RKO (cell line): Measurements from ENCODE around the gene TMEM54.
A peak's percentile ranks its signal among the peaks of the same experiment; 100 is the strongest.

ENCODE experiments used
- DNase-seq: peaks from one replicate; pipeline ENCODE4 v3.0.0-alpha.2; 2016; ENCODE audit warnings: low spot score

The TMEM54 gene

GRCh38 chr1:32900956-32901822 is at the start of gene TMEM54:
TMEM54 (minus strand) TSS chr1:32901389; CDS start chr1:32901238, 151 bp downstream.
- peak; percentile 40 for DNase-seq

GRCh38 chr1:32949519-32949918 is 48.3 kb upstream of the TMEM54 start:
- DNase-seq, result no peak

GRCh38 chr1:32948905-32949304 is 47.7 kb upstream of the TMEM54 start:
- no peak for DNase-seq

- DNase-seq, result no peak
These were observed 47.2 kb upstream of the TMEM54 start for GRCh38 chr1:32948390-32948722.

- no peak for DNase-seq
These were observed 46.6 kb upstream of the TMEM54 start for GRCh38 chr1:32947669-32948389.

- DNase-seq, result no peak
These were observed 45.2 kb upstream of the TMEM54 start for GRCh38 chr1:32946413-32946812.

GRCh38 chr1:32944180-32944579 is 43.0 kb upstream of the TMEM54 start:
- no peak for DNase-seq

GRCh38 chr1:32939655-32940371 is 38.6 kb upstream of the TMEM54 start:
- no peak for DNase-seq

- DNase-seq, result no peak
These were observed 35.9 kb upstream of the TMEM54 start for GRCh38 chr1:32937061-32937460.

GRCh38 chr1:32934535-32934934 is 33.3 kb upstream of the TMEM54 start:
- no peak for DNase-seq

- no peak for DNase-seq
These were observed 32.6 kb upstream of the TMEM54 start for GRCh38 chr1:32933742-32934322.

- DNase-seq, result no peak
These were observed 30.6 kb upstream of the TMEM54 start for GRCh38 chr1:32931760-32932159.

- no peak for DNase-seq
These were observed 28.2 kb upstream of the TMEM54 start for GRCh38 chr1:32929366-32929765.

- DNase-seq, result no peak
These were observed 27.5 kb upstream of the TMEM54 start for GRCh38 chr1:32928715-32929114.

- no peak for DNase-seq
These were observed 27.1 kb upstream of the TMEM54 start for GRCh38 chr1:32928285-32928684.

- DNase-seq, result no peak
These were observed 26.3 kb upstream of the TMEM54 start for GRCh38 chr1:32927441-32927840.

GRCh38 chr1:32926562-32926961 is 25.4 kb upstream of the TMEM54 start:
- DNase-seq, result no peak

- DNase-seq, result no peak
These were observed 24.4 kb upstream of the TMEM54 start for GRCh38 chr1:32925403-32926162.

GRCh38 chr1:32924881-32925344 is 23.7 kb upstream of the TMEM54 start:
- DNase-seq, result no peak

- no peak for DNase-seq
These were observed 19.6 kb upstream of the TMEM54 start for GRCh38 chr1:32920833-32921232.
